PC-3 (cell line): ENCODE results near the gene TSPO.

ENCODE experiments used
- CTCF ChIP-seq: fragments of 300-600 bp; sonication (generic); conservative IDR thresholded peaks from 2 replicates; pipeline ENCODE4 v1.5.1; 2017; ENCODE audit warnings: antibody characterized with exemption, low read depth, mild to moderate bottlenecking, low read length
- EZH2 ChIP-seq: fragments of 300-600 bp; sonication (generic); IDR thresholded peaks from one replicate; pipeline ENCODE4 v1.6.1; 2017; ENCODE audit warnings: antibody characterized with exemption, mild to moderate bottlenecking, low read length; ENCODE audit not compliant: unreplicated experiment
- EZH2phosphoT487 ChIP-seq: fragments of 300-600 bp; sonication (generic); IDR thresholded peaks from 2 replicates; pipeline ENCODE4 v1.6.1; 2018; ENCODE audit warnings: mild to moderate bottlenecking, antibody characterized with exemption, low read length, borderline replicate concordance

- TF ChIP-seq CTCF (no peak), EZH2 (no peak), EZH2phosphoT487 (no peak)
Measured at GRCh38 chr22:43205748-43206508, 54.6 kb downstream of the TSPO start.
